Measurements from ENCODE around the gene ITGB4.
A peak's percentile ranks its signal among the peaks of the same experiment; 100 is the strongest.

ITGB4 gene

DNA sequence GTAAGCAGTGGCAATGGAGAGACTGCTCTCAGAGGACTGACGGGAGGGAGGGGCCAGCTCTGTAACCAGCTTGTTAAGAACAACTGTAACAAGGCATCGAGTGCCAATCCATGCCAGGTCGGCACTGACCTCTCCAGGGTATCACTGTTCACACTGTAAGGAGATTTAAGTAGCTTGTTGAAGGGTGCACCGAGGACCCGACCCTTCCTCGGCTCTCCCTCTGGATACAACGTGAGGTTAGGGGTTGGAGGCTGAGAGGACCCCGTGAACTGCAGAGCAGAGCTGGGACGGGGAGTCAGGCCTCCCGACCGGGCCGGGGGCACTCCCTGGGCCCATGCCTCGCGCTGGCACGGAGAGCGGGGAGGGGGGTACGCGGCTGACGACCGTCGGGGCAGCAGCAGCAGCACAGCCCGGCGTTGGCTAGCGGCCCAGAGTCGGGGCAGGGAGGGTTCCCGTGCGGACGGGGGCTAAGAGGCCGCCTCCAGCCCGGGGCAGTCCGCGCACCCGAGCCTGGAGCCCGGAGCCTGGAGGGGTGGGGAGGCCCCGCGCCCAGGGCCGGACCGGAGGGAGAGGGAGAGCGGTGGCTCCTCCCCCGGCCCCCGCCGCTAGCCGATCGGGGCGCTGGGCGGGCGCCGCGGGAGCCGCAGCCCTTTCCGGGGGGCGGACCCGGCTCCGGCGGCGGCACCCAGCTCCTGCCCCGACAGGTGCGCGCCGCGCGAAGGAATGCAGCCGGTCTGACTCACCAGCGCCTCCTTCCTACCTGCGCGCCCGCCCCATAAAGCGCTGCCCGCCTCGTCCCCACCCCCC is at the start of gene ITGB4:
ITGB4 (plus strand) TSS at position 804 of the 807 bp plus-strand sequence. CDS start 3,245 bp downstream, outside the sequence.
- DNase-seq (ENCODE audit: low read depth, low spot score) = no peak
- in situ Hi-C loops (cut with HindIII; ENCODE audit: low sequenced_read_pairs) = no loop called here
- TF ChIP-seq, protein P1, sequence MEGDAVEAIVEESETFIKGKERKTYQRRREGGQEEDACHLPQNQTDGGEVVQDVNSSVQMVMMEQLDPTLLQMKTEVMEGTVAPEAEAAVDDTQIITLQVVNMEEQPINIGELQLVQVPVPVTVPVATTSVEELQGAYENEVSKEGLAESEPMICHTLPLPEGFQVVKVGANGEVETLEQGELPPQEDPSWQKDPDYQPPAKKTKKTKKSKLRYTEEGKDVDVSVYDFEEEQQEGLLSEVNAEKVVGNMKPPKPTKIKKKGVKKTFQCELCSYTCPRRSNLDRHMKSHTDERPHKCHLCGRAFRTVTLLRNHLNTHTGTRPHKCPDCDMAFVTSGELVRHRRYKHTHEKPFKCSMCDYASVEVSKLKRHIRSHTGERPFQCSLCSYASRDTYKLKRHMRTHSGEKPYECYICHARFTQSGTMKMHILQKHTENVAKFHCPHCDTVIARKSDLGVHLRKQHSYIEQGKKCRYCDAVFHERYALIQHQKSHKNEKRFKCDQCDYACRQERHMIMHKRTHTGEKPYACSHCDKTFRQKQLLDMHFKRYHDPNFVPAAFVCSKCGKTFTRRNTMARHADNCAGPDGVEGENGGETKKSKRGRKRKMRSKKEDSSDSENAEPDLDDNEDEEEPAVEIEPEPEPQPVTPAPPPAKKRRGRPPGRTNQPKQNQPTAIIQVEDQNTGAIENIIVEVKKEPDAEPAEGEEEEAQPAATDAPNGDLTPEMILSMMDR (IDR thresholded peaks at IDR 0.05; ENCODE audit: low read depth, low read length) = no peak
- peak within 1 kb of the TSS; percentile 30 for H3K4me3 ChIP-seq (ENCODE audit: low read depth, low read length)

DNA sequence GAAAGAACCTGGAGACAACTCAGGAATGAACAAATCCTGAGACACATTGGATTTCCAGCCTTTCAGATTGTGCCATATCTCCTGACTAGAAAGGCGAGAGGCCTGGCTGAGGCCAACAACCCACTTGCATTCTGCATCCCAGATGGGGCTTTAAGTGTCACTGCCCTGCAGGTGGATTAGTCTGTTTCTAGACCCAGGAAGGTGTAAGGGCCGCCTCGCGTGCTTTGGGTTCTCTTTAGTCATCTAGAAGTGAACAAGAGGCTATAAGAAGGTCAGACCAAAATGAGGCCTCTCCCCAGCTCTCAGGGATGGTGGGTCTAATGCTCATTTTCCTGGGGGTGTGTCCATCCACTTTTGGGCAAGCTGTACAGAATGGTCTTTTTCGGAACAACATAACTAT is 49.2 kb upstream of the ITGB4 start:
- H3K4me3 ChIP-seq (ENCODE audit: low read depth, low read length) = no peak overlapping the region
- TF ChIP-seq, protein P1 (IDR thresholded peaks at IDR 0.05; ENCODE audit: low read depth, low read length) = no peak
- no peak for DNase-seq (ENCODE audit: low read depth, low spot score)
- in situ Hi-C loops (cut with HindIII; ENCODE audit: low sequenced_read_pairs) = no loop called here

DNA sequence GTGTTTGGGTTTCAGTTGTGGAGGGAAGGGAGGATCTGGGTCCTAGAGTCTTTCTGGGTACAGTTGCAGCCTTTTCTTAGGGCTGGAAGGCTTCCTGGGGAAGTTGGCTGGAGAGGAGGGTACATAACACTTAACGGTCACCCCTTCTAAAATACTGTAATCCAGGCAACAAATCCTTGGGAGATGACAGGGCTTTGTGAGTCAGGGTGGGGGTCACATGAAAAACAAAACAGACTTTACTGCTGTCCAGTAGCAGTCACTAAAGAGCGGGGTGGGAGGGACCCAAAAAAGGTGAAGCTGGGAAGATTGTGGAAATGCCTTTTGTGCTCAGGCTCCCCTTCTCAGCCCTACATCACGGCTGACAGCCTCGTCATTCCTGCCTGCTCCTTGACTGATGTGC is 47.8 kb upstream of the ITGB4 start:
- in situ Hi-C loops (cut with HindIII; ENCODE audit: low sequenced_read_pairs) = no loop called here
- H3K4me3 ChIP-seq (ENCODE audit: low read depth, low read length) = no peak overlapping the region
- DNase-seq (ENCODE audit: low read depth, low spot score) = no peak
- TF ChIP-seq, protein P1 (IDR thresholded peaks at IDR 0.05; ENCODE audit: low read depth, low read length) = no peak

DNA sequence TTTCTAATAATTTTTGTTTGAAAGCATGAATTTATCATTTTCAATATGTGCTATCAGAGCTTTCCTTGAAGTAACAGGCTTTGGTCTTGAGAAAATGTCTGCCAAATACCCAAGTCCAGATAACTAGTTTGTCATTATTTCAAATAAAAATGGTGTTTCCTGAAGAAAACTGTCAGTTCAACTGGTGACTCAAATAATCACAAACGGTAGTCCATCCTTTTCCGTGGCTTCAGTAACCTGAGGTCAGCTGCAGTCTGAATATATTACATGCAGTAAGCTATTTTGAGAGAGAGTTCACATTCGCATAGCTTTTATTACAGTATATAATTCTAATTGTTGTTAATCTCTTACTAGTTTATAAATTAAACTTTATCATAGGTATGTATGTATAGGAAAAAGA is 44.8 kb upstream of the ITGB4 start:
- TF ChIP-seq, protein P1 (IDR thresholded peaks at IDR 0.05; ENCODE audit: low read depth, low read length) = no peak
- H3K4me3 ChIP-seq (ENCODE audit: low read depth, low read length) = no peak overlapping the region
- in situ Hi-C loops (cut with HindIII; ENCODE audit: low sequenced_read_pairs) = no loop called here
- DNase-seq (ENCODE audit: low read depth, low spot score) = no peak

DNA sequence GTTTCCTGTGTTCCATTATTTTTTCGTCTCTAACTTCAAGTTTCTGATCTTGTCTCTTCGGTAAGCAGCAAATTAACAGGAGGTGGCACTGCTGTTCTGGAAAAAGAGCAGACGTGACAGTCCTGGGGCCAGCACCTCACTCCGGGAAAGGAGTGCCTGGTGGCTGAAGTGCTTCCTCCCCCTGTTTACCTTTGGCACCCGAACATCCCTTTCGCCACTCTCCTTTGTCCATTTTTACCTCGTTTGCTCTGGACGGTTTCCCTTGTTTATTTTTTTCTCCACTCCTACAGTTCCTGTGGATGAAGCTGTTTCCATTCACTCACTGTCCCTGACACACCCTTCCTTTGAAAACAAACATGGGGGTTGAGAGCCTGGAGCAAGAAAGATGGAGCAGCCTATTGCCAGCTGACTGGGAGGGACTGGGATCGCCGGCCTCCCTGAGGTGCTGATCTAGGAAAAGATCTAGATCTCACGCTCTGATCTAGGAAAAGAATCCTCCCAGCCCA is 41.5 kb upstream of the ITGB4 start:
- H3K4me3 ChIP-seq (ENCODE audit: low read depth, low read length) = no peak overlapping the region
- peak; percentile 64 for DNase-seq (ENCODE audit: low read depth, low spot score)
- TF ChIP-seq, protein P1 (IDR thresholded peaks at IDR 0.05; ENCODE audit: low read depth, low read length) = peak; percentile 36
- in situ Hi-C loops (cut with HindIII; ENCODE audit: low sequenced_read_pairs) = no loop called here

DNA sequence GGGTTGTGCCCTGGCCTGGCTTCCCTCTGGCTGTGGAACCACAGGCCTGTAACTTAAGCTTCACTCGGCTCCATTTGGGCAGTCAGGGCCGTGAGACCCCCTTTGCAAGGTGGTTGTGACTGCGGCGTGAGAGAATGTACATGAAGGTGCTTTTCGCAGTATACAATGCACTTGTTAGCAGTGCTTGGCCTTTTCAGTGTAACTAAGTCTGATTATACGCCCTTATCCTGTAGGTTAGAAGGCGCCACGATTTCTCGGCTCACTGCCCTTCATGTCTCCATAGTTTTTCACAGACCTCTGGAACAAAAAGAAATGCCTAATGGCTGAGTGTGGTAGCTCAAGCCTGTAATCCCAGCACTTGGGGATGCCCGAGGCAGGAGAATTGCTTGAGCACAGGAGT is 40.8 kb upstream of the ITGB4 start:
- DNase-seq (ENCODE audit: low read depth, low spot score) = no peak
- no peak overlapping the region for H3K4me3 ChIP-seq (ENCODE audit: low read depth, low read length)
- TF ChIP-seq, protein P1 (IDR thresholded peaks at IDR 0.05; ENCODE audit: low read depth, low read length) = no peak
- in situ Hi-C loops (cut with HindIII; ENCODE audit: low sequenced_read_pairs) = no loop called here
